Daoy (cell line): ENCODE results near the gene ZAP70. TPM values are rescaled to one million over a fixed set of nuclear protein-coding genes. Genes with fewer than 3 reads are reported as not detected.

Experiments
- DNase-seq: peaks from one replicate; pipeline ENCODE4 v3.0.0-alpha.2; 2015; ENCODE audit warnings: low read depth
- total RNA-seq: library from RNA; depleted of rRNA; stranded (reverse); fragments of >200 nt; shearing (Covaris generic); gene quantifications from 2 replicates; pipeline ENCODE4 v1.2.3, GENCODE V29; 2014

ZAP70 gene
- total RNA-seq, 1 experiment from 2014 or later: 0.46 TPM

- no peak for DNase-seq
These were observed 20.1 kb downstream of the ZAP70 start for GRCh38 chr2:97733341-97734035.

- DNase-seq: no peak
These were observed 21.0 kb downstream of the ZAP70 start for GRCh38 chr2:97734061-97735051.

GRCh38 chr2:97735161-97735561 lies 21.8 kb downstream of the ZAP70 start:
- no peak for DNase-seq

GRCh38 chr2:97736185-97736584 lies 22.8 kb downstream of the ZAP70 start:
- DNase-seq: no peak

- DNase-seq: no peak
These were observed 23.4 kb downstream of the ZAP70 start for GRCh38 chr2:97736608-97737330.

GRCh38 chr2:97737421-97738178 lies 24.2 kb downstream of the ZAP70 start:
- no peak for DNase-seq

- no peak for DNase-seq
These were observed 25.0 kb downstream of the ZAP70 start for GRCh38 chr2:97738179-97739019.

- DNase-seq: no peak
These were observed 25.9 kb downstream of the ZAP70 start for GRCh38 chr2:97739020-97739892.

GRCh38 chr2:97739893-97740245 lies 26.5 kb downstream of the ZAP70 start:
- DNase-seq: no peak

- peak; percentile 54 for DNase-seq
These were observed 27.3 kb downstream of the ZAP70 start for GRCh38 chr2:97740590-97741182.

GRCh38 chr2:97741251-97741650 lies 27.9 kb downstream of the ZAP70 start:
- no peak for DNase-seq

GRCh38 chr2:97741686-97742085 lies 28.3 kb downstream of the ZAP70 start:
- DNase-seq: no peak

GRCh38 chr2:97742381-97742847 lies 29.0 kb downstream of the ZAP70 start:
- peak; percentile 62 for DNase-seq

GRCh38 chr2:97743913-97744312 lies 30.5 kb downstream of the ZAP70 start:
- DNase-seq: peak; percentile 35

GRCh38 chr2:97745474-97746174 lies 32.2 kb downstream of the ZAP70 start:
- no peak for DNase-seq

GRCh38 chr2:97747285-97747684 lies 33.9 kb downstream of the ZAP70 start:
- DNase-seq: no peak

GRCh38 chr2:97747716-97748115 lies 34.3 kb downstream of the ZAP70 start:
- no peak for DNase-seq

- no peak for DNase-seq
These were observed 36.2 kb downstream of the ZAP70 start for GRCh38 chr2:97749581-97749980.
